Smooth muscle cell of the brain vasculature (primary cell): ENCODE data around the gene CHRNE.
"Not testable (repeated sequence)": the region's sequence is repeated elsewhere in the genome, so short reads cannot be mapped to it uniquely, and the experiment has no call there.

Source experiments
- DNase-seq: peaks from one replicate; pipeline ENCODE4 v3.0.0-alpha.2; 2012; ENCODE audit warnings: low read depth, low spot score

Gene CHRNE

DNA sequence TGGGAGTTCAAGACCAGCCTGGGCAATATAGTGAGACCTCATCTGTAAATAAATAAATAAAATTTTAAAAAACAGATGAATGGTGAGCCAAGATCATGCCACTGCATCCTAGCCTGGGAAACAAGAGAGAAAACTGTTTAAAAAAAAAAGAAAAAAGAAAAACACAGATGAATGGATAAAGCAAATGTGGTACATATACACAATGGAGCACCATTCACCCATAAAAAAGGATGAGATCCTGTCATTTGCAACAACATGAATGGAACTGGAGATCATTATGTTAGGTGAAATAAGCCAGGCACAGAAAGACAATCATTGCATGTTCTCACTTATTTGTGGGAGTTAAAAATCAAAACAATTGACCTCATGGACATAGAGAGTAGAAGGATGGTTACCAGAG, 3.7 kb upstream of the CHRNE start:
- not testable (repeated sequence) for DNase-seq

DNA sequence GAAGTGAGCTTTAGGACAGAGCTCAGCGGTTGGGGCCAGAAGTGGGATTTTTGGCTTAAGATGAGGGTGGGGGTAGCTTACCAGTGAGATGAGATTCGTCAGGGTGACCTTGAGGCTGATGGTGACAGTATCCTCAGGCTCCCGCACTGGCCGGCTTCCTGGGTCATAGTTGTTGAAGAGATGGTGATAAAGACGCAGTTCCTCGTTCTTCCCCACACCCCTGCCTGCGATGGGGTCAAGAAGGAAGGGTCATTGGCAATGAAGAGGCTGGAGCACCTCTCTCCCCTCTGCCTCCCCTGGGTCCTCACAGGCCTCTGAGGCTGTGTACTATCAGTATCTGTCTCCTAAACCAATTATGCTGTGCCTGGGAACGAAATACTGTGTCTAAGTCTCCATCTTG, 358 bp downstream of the CHRNE start:
- no peak for DNase-seq

DNA sequence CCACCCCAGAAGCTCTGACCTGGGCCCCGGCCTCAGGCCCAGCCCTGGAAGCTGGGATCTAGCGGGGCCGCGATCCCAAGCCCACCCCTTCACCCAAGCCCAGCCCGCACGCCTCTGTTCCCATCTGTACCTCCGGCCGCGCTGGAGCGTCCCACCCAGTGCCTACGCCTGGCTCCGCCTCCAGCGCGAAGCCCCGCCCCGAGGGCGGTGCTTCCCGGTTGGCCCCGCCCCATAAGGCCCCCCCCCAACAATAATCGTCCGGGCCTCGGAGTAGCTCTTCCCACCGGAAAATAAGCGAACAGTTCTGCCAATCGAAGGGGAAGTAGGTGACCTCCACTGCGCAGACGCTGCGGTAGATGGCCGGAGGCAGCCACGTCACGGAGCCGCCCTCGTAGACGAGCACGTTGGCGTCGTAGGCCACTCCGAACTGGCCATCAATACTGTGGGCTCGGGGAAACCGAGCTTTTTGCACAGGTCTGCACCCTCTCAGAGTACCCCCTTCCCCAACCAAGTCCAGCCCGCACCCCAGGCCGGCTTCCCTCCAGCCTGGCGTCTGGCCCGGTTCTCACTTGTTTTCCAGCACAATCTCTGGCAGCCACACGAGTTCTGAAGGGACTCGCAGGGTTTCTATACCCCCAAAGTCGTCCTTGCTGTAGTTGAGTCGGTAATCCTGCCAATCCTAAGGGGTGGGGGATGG, 1.1 kb downstream of the CHRNE start:
- no peak for DNase-seq

DNA sequence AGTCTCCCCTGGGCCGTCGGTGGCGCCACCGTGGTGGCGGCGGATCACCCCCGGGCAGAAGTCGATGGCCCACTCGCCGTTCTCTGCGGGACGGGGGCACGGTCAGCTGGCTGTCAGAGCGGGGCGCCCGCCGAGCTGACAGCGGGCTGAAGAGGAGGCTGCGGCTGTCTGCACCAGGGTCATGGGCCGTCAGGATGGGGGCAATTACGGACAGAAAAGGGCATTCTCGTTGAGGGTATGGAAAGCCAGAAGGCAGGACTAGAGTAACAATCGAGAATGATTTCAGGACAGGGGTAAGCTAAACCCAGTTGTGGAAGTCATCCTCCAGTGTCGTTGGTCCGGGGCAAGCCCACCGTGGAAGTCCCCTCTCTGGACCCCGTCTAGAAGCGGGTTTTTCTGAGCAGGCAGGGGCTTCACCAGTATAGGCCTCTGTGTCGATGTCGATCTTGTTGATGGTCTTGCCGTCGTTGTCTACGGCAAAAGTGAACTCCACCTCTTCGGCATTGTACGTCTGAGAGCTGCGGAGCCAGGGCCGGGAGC, 1.7 kb downstream of the CHRNE start:
- no peak for DNase-seq

DNA sequence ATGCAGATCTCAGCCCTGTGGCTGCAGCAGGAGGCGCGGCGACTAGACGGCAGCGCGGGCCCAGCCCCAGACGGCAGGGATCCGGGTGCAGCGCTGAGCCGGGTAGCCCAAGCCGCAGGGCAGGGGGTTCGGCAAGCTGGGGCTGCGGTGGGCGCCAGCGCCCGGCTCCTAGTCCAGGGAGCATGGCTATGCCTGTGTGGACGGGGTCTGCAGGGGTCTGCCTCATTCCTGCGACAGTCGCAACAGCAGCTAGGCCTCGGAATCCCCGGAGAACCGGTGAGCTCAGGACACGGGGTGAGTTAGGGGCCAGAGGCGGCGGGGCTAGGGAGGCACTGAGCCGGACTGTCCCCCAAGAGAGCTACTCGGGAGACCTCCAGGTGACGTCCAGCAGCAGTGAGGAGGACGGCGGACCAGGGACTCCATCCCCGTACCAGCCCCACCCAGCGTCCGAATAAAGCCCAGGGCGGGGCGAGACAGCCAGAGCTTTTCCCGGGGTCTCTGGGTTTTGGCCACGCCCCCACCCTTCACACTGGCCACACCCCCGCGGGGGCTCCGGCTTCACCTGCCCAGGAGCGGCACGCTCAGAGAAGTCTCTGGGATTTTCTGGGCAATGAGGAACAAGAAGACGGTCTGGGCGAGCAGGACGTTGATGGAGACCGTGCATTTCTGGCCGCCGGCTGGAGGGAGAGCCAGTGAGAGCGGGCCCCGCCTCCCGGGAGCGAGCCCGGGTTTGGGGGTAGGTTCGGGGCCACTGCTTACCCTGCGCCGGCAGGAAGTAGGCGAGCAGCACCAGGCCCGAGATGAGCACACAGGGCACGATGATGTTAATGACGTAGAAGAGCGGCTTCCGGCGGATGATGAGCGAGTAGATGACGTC, 2.4 kb downstream of the CHRNE start:
- no peak for DNase-seq

DNA sequence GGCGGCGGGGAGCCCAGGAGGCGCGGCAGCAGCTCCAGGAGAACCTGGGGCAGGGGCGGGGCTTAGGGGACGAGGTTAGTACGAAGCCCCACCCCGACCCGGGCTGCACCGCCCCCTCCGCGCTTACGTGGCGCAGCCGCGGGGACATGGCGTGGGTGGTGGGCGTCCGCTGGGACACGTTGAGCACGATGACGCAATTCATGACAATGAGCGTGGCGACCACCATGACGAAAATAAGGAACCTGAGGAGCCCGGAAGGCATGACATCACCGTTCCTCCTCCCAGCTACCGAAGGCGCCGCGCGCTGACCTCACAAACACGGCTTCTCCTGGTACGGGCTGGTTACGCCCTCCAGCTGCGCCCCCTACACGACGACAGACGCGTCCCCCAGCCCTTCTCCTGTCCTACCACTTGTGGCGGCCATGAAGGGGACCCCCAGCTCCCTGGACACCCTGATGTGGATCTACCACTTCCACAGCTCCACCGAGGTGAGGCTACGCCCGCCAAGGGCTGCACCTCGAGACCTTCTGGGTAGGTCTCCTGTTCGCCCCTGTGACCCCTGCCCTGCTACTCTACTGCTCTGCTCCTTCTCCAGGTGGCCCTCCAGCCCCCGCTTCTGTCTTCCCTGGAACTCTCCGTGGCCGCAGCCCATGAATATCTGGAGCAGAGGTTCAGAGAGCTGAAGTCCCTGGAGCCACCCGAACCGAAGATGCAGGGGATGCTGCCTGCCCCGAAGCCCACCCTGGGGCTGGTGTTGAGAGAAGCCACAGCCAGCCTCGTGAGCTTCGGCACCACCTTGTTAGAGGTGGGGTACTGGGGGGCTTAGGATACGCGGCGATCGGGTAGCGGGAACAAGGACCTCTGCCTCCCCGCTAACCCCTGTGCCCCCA, 3.3 kb downstream of the CHRNE start, which contains the start of gene C17orf107:
C17orf107 (plus strand) TSS at position 196 of the 890 bp plus-strand sequence; CDS start at position 423, 227 bp downstream.
- DNase-seq, result no peak

DNA sequence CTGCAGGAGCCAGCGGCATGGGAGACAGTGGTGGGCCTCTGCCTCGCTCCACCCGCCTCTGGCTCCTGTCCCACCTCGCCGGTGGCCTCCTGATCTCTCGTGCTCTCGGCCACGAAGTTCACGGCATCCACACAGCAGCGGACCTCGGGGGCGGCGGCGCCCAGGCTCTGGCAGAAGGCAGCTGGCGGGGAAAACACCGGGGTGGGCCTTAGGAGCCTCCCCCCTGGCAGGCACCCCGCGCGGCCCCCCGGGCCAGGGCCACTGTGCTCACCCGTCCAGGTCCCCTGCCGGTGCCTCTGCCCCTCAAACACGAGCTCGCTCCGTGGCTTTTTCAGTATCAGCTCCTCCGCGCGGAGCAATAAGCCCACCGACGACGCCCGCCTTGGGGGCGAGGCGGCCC, 4.0 kb downstream of the CHRNE start:
- DNase-seq, result no peak

DNA sequence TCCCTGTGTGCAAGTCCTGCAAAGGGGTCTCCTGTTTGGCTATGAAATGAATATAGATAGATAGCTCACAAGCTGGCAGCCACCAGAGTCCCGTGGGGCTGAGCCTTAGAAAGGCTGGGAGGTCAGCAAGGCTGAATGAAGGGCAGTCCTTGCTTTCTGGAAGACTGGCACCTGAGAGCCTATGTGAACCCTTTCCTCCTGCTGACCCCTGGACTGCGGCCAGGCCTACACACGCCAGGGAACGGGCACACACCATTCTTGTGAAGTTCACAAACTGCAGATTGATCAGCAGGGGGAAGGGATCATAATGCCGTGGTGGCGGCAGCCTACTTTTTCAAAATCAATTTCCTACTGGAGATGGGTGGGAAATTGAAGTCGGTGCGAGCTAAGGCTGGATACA, 4.5 kb downstream of the CHRNE start:
- DNase-seq, result no peak

DNA sequence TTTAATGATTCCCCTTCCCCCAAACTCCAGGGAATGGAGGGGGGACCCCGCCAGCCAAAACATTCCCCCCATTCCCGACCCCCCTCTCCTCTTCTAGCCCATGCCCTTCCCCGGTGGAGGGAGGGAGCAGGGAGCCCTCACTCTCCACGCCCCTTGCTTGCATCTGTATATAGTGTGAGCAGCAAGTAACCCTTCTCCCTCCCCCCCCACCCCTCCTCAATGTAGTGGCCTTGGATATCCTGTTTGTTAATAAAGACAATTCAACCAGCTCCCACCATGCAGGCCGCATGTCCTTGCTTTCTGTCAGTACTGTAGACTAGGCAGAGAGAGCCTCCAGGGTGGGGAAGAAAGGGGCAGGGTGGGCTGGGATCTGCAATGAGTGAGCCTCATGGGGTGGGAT, 5.1 kb downstream of the CHRNE start:
- DNase-seq, result no peak

DNA sequence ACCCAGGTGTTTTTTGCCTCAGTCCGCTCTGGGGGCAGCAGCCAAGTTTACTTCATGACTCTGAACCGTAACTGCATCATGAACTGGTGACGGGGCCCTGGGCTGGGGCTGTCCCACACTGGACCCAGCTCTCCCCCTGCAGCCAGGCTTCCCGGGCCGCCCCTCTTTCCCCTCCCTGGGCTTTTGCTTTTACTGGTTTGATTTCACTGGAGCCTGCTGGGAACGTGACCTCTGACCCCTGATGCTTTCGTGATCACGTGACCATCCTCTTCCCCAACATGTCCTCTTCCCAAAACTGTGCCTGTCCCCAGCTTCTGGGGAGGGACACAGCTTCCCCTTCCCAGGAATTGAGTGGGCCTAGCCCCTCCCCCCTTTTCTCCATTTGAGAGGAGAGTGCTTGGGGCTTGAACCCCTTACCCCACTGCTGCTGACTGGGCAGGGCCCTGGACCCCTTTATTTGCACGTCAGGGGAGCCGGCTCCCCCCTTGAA, 5.7 kb downstream of the CHRNE start:
- DNase-seq, result no peak

DNA sequence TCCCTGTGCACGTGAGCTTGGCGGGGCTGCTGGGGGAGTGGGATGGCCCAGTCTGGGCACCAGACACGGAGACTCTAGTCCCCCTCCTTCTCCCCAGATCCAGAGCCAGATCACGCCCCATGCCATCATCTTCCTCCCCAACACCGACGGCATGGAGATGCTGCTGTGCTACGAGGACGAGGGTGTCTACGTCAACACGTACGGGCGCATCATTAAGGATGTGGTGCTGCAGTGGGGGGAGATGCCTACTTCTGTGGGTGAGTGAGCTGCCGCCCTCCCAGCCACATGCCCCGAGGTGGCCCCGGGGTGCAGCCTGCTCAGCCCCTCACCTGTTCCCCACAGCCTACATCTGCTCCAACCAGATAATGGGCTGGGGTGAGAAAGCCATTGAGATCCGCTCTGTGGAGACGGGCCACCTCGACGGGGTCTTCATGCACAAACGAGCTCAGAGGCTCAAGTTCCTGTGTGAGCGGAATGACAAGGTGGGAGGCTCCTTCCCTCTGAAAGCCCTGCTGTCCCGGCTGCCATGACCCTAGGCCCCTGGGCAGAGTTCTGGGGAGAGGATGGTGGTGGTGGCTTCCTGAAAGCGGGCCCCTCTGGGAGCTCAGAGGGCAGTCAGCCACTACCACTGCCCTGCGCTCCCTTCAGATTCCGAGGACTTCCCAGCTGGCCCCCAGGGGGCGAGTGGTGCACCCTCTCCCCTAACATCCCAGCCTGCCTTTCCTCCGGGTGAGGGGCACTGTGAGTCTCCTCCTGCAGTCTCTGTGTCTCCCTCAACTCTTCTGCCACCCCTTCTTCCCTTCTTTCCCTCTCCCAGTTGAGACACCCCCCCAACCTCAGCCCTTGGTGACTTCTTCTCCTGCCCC, 6.3 kb downstream of the CHRNE start:
- DNase-seq, result no peak

DNA sequence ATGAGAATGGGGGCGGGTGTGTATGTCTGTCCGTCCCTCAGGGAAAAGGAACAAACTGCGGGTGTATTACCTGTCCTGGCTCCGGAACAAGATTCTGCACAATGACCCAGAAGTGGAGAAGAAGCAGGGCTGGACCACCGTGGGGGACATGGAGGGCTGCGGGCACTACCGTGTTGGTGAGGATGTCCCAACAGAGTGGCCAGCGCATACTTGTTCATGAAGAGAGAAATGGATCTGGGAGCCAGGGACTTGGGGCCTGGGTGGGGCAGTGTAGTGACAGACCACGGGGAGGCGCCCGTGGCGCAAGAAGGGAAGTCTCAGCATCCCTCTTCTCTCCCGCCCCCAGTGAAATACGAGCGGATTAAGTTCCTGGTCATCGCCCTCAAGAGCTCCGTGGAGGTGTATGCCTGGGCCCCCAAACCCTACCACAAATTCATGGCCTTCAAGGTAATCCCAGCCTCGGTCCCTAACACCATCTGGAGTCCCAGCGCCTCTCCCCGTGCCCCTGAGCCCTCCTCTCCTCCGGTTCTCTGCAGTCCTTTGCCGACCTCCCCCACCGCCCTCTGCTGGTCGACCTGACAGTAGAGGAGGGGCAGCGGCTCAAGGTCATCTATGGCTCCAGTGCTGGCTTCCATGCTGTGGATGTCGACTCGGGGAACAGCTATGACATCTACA, 7.1 kb downstream of the CHRNE start:
- no peak for DNase-seq

DNA sequence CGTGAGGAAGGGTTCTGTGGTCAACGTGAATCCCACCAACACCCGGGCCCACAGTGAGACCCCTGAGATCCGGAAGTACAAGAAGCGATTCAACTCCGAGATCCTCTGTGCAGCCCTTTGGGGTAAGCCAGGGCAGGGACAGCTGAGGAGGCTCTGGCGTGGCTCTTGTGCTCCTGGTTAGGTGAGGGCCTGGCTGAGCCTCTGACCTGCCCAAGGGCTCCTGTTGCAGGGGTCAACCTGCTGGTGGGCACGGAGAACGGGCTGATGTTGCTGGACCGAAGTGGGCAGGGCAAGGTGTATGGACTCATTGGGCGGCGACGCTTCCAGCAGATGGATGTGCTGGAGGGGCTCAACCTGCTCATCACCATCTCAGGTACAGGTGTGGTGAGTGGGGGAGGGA, 7.8 kb downstream of the CHRNE start:
- DNase-seq, result no peak

DNA sequence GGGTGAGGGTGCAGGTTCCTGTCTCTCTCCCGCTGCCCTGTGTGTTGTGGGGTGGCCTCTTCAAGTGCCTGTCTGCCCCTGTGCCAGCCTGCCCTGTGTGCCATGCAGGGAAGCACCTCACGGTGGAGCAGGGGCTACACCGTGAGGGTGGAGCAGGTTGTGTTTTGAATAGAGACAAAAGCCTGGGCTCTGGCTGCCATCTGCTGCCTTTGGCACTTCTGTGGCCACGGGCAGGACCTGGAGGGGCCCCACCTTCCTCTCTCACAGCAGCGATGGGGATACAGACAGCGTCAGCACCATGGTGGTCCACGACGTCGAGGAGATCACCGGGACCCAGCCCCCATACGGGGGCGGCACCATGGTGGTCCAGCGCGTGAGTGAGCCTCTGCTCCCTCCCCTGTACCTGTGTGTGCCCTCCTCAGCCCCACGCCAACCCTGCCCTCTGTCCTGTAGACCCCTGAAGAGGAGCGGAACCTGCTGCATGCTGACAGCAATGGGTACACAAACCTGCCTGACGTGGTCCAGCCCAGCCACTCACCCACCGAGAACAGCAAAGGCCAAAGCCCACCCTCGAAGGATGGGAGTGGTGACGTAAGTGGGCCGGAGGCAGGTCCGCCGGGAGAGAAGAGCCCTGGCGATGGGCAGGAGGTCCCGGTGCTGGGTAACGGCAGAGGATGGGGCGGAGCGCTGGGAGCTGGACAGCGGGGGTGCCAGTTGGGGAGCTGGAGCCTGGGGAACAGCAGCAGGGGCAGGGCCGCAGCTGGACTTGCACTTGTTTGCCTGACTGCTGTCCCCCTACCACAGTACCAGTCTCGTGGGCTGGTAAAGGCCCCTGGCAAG, 9.0 kb downstream of the CHRNE start:
- DNase-seq, result no peak

DNA sequence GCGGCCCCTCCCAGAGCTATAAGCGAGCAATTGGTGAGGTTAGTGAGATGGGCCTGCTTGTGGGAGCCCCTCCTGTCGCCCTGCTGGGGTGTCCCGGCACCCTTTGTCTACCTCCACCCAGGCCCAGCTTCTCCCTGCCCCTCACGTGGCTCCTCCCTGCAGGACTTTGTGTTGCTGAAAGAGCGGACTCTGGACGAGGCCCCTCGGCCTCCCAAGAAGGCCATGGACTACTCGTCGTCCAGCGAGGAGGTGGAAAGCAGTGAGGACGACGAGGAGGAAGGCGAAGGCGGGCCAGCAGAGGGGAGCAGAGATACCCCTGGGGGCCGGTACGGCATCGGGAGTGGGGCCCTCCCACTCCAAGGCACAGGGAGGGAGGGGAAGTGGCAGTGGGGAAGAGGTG, 9.6 kb downstream of the CHRNE start:
- no peak for DNase-seq

DNA sequence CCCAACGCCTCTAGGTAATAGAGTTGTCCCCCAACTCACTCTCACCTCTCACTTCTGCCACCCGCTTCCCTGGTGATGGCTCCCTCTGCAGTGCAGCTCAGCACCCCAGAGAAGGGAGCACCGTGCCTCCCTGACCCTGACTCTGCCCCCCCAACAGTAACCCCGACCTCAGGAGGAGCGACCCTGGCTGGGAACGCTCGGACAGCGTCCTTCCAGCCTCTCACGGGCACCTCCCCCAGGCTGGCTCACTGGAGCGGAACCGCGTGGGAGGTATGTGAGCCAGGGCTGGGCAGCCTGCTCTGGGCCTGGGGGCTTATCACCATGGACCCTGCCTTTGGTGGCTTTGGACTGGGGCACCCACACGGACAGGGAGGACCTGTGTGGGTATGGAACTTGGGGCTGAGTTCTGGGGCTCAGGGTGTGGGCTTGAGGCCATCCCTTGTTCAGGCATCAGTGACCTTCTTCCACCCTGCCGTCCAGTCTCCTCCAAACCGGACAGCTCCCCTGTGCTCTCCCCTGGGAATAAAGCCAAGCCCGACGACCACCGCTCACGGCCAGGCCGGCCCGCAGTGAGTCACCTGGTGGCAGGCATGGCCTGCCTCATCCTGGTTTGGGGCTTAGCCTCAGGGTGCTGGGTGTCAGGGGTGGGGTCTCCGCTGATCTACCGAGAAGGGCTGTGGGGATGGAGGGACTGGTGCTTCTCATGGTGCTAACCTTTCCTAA, 10.2 kb downstream of the CHRNE start:
- DNase-seq, result no peak

DNA sequence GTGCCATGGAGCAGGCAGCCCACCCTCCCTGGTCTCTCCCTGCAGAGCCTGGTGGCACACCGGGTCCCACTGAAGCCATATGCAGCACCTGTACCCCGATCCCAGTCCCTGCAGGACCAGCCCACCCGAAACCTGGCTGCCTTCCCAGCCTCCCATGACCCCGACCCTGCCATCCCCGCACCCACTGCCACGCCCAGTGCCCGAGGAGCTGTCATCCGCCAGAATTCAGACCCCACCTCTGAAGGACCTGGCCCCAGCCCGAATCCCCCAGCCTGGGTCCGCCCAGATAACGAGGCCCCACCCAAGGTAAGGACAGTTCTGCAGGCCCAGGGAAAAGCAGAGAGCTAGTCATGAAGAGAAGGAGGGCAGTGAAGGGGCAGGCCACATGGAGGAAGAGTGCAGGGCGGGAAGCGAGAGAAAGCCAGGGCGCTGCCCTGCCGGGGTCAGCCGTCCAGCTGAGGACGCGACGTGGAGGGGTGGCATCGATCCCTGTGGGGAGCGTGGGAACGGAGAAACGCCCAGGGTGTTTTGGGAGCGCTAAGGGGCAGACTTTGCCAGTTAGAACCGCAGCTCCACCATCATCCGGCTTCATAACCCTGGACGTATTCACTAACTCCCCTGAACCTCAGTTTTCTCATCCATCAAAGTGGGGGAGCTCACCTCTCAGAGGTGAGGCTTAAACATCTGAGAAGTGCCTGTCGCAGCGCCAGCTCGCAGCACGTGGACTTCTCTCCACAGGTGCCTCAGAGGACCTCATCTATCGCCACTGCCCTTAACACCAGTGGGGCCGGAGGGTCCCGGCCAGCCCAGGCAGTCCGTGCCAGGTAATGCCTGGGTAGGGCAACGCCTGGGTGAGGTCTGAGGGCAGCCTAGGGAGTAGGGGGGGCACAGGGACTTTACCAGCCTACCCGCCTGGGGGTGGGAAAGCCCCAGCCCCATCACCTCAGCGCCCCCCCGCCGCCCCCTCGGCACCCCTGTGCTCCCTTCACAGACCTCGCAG, 11.2 kb downstream of the CHRNE start:
- DNase-seq, result no peak
